GM12873 (cell line): Measurements from ENCODE around the gene GP9.

Source experiments
- CTCF ChIP-seq: IDR thresholded peaks from 2 replicates; pipeline ENCODE4 v1.5.1; 2012; ENCODE audit warnings: low read depth, mild to moderate bottlenecking, moderate library complexity, low read length, control low read depth; ENCODE audit not compliant: insufficient read depth; ENCODE audit errors: missing control alignments

GP9 gene

GRCh38 chr3:129036222-129037092 is 24.1 kb upstream of the GP9 start:
- TF ChIP-seq CTCF, result no peak

GRCh38 chr3:129037093-129037419 is 23.5 kb upstream of the GP9 start:
- TF ChIP-seq CTCF, result no peak

- no peak for TF ChIP-seq CTCF
Observed at GRCh38 chr3:129038121-129038855, 22.3 kb upstream of the GP9 start.

GRCh38 chr3:129039271-129040038 is 21.1 kb upstream of the GP9 start:
- TF ChIP-seq CTCF, result no peak

GRCh38 chr3:129040039-129040336 is 20.6 kb upstream of the GP9 start:
- TF ChIP-seq CTCF, result no peak

- TF ChIP-seq CTCF, result no peak
Observed at GRCh38 chr3:129040579-129041300, 19.8 kb upstream of the GP9 start.
